GM19452 (cell line): ENCODE results near the gene BTRC.

Source experiments
- ATAC-seq: cut with Tn5 transposase; IDR thresholded peaks from one replicate; pipeline ENCODE4 v1.9.1; 2021; ENCODE audit not compliant: unreplicated experiment

Gene BTRC

DNA sequence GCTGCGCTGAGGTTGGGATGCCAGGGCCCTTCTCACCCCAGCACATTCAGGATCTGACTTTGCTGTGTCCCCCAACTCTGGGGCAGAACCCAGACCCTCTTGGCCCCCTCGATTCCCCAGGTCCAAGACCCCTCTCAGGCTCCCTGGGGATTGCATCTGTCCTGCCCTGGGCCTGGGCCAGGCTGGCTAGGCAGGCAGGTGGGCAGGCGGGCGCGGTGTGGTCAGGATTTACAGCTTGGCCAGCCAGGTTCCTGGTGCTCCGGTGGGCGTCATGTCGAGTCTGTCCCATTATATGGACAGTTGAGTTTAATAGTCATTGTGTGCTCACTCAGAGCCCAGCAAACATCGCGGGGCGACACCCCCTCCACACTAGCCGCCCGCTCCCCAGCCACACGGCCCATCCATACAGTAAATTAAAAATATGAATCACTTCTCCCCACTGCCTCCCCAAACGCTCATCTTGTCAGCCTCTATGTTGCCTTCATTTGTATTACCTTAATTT lies 210.6 kb downstream of the BTRC start:
- no peak for ATAC-seq

GRCh38 chr10:101565370-101565900 lies 211.5 kb downstream of the BTRC start:
- ATAC-seq, result no peak

- ATAC-seq, result no peak
Measured at GRCh38 chr10:101565936-101566332, 212.0 kb downstream of the BTRC start.

GRCh38 chr10:101566333-101567164 lies 212.6 kb downstream of the BTRC start:
- no peak for ATAC-seq

DNA sequence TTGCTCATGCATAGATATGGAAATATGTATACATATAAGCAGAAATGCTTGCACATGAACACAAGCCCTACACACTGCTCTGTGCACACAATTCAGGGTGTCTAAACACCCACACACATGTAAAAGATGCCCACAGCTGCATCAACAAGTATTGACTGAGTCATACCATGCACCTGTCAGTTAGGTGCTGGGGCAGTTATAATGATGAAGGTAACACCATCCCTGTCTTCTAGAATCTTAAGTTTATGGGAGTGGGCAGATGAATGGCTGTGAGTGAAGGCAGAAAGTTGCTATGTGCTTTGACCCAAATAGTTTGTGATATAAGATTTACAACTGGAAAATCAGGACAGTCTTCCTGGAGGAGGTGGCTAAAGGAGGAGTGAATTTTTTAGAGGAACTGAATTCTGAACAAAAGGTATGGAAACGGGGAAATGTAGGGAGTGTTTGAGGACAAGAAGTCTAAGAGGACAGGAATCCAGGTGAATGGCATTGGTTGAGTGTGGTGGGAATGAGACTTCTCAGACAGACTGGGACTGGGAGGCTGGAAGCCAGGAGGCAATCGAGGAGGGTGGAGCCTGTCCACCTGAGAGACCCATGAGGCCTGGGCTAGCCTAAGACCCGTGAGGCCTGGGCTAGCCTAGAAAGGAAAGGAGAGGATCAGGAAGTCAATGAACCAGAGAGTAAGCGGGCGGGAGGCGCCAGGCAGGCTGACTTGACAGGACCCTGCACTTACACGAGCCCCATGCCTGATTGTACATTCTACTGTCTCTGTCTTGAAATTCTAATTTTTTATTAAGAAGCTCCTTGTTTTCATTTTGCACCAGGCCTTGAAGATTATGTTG lies 213.4 kb downstream of the BTRC start:
- no peak for ATAC-seq

GRCh38 chr10:101568054-101568745 lies 214.2 kb downstream of the BTRC start:
- ATAC-seq, result no peak

DNA sequence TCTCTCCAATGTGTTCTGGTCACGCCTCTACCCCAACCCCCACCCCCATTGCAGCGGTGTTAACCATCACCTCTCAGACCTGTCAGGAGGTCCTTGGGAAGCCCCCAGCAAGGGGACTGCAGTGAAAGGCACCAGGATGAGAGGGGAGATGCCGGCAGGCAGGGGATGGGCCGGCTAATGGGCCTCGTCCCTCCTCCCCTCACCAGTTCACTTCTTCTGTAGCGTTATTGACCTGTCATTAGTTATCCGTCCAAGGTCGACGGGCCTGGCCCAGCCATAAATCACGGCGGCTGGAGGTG lies 215.3 kb downstream of the BTRC start:
- no peak for ATAC-seq

- ATAC-seq, result no peak
Measured at GRCh38 chr10:101569622-101570427, 215.9 kb downstream of the BTRC start.

DNA sequence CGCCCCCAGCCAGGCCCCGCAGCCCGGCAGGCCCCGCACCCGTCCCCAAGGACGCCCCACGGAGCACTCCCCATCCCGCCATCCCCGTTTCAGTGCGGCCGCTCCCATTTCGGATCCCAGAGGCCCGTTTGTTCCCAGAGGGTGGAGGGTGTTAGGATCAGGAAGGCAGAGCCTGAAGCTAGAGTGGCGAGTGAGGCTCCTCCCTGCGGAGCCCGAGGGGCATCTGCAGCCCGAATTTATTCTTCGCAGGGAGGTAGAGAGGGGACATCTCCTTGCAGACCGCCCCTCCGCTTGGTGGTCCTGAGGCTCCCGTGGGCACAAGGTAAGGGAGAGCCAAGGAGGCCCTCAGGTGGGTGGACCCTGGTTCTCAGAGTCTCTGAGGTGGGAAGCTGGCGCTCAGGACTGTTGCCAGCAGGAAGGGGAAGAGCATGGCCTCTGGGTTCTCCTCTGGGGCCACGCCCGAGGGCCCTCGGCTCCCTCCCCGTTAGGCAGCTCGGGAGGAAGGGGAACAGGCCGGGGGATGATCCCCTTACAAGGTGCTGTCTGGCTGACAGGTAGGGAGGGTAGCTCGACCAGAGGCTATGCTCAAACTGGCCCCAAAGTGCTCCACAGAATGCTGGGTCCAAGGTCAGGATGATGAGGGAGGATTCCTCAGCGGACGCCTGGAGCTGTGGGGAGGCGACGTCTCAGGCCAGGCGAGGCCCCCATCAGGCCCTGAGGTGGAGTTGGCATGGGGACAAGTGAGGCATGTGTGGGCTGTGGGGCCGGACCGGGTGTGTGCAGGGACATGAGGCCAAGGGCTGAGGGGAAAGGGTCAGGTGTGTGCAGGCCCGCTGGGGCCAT lies 216.7 kb downstream of the BTRC start:
- ATAC-seq, result no peak

- ATAC-seq, result no peak
Measured at GRCh38 chr10:101571271-101571925, 217.4 kb downstream of the BTRC start.

GRCh38 chr10:101572126-101572525 lies 218.2 kb downstream of the BTRC start:
- no peak for ATAC-seq

DNA sequence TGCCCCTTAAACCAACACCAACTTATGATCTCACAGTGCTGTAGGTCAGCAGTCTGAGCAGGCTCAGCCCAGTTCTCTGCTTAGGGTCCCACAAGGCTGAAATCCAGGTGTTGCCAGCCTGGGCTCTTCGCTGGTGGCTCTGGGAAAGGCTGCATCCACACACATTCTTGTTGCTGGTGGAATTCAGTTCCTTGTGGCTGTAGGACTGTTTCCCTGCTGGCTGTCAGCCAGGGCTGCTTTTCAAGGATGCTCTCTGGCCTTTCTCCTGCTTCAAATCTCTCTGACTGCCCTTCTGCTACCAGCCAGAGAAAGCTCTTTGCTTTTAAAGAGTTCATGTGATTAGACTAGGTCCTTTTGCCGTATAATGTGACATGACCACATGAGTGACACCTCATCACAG lies 218.8 kb downstream of the BTRC start:
- no peak for ATAC-seq

- ATAC-seq, result no peak
Measured at GRCh38 chr10:101573885-101574753, 220.2 kb downstream of the BTRC start.

DNA sequence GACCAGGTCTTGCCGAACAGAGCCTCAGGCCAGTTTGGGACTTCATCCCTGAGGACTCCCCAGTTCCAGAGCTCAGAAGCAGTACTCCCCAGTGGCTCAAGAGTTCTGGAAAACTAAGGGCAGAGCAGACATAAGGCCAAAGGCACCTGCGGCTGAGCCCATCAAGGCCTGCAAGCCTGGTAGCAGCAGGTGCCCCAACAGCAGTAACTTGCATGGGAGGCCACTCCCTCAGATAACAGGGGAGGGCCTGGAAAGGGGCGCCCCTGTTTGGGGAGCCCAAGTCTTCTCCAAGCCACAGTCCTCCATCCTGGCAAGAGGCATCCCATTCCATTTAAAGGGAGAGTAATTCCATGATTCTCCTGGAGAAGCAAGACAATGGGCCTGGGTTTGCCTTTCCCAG lies 221.1 kb downstream of the BTRC start:
- no peak for ATAC-seq

GRCh38 chr10:101575580-101576210 lies 221.7 kb downstream of the BTRC start:
- no peak for ATAC-seq

DNA sequence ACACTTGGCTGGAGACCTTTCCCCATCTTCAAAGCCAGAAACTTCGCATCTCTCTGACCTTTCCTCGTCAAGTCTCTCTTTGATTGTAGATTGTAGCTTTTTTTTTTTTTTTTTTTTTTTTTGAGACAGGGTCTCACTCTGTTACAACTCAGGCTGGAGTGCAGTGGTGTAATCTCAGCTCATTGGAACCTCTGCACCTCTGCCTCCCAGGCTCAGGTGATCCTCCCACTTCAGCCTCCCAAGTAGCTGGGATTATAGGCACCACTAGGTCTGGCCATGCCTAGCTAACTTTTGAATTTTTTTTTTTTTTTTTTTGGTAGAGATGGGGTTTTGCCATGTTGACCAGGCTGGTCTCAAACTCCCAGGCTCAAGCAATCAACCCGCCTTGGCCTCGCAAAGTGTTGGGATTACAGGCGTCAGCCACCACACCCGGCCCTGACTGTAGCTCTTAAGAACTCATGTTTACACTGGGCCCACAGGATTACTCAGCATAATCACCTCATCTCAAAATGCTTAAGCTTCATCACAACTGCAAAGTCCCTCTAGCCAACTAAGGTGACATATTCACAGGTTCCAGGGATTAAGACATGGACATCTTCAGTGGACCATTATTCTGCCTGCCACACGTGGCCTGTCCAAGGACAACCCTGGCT lies 222.4 kb downstream of the BTRC start:
- no peak for ATAC-seq
